K562 (cell line): ENCODE measurements around the gene KSR2. TPM values are rescaled to one million over a fixed set of nuclear protein-coding genes. Genes with fewer than 3 reads are reported as not detected.

Experiments used
- ATAC-seq: fragments of 200-7000 bp; cut with Tn5 transposase; 3 replicates; pipeline ENCODE4 v1.9.1; 2020; ENCODE audit warnings: moderate library complexity
- BruUV-seq: library from RNA; stranded (reverse); fragments of 400-500 nt; replicated peaks from 2 replicates; lab custom pipeline; 2021; lab: Mats Ljungman, UMichigan
- CTCF ChIA-PET: fragments of 300-600 bp; formaldehyde crosslinking; extraction: SDS; loops from one replicate; lab custom pipeline; 2021; ENCODE audit warnings: low intra/inter-chr PET ratio; lab: Yijun Ruan, JAX
- POLR2A ChIA-PET: fragments of 300-600, 350-650 bp; sonication (Branson Sonifier 250); formaldehyde crosslinking; extraction: SDS; loops from one replicate; lab custom pipeline; 2021; ENCODE audit warnings: antibody characterized with exemption, inconsistent platforms; lab: Yijun Ruan, JAX
- DNase-seq, 4 experiments: peaks; one replicate each; pipeline versions ENCODE4 v3.0.0 to v3.0.0-alpha.2; 2011 to 2018; ENCODE audit warnings: low spot score in 3 of 4, mixed read lengths in 3 of 4; ENCODE audit errors: extremely low read depth in 1 of 4
- FAIRE-seq: peaks from 2 replicates; lab custom pipeline; 2011; peaks lifted over from hg19 to GRCh38; lab: Jason Lieb, UNC
- H2AFZ ChIP-seq: 2 replicates; pipeline ENCODE4 v1.6.0; 2011; ENCODE audit warnings: low read depth, low read length, control low read depth, inconsistent platforms
- H3K27ac ChIP-seq: fragments of 200-600 bp; 3 replicates; pipeline ENCODE4 v1.8.0; 2011; ENCODE audit warnings: low read depth, mild to moderate bottlenecking, control low read depth, inconsistent platforms, low read length, moderate library complexity, mixed read lengths; ENCODE audit errors: extremely low read depth
- H3K27me3 ChIP-seq, 2 experiments: fragments of 300-600 bp in 1 of 2; 2 replicates in 1 of 2; 3 replicates in 1 of 2; pipeline versions ENCODE4 v1.6.0 to v1.8.0; 2011; ENCODE audit warnings: inconsistent platforms in 2 of 2, low read length in 2 of 2, mild to moderate bottlenecking in 1 of 2, mixed read lengths in 1 of 2, moderate library complexity in 1 of 2; ENCODE audit not compliant: control insufficient read depth in 2 of 2, insufficient read depth in 2 of 2
- H3K36me3 ChIP-seq: fragments of 300-600 bp; 3 replicates; pipeline ENCODE4 v1.8.0; 2011; ENCODE audit warnings: mild to moderate bottlenecking, low read length, inconsistent platforms; ENCODE audit not compliant: control insufficient read depth, insufficient read depth
- H3K4me1 ChIP-seq, 2 experiments: fragments of 200-600 bp in 1 of 2; replicated peaks in 1 of 2; 2 replicates in 1 of 2; 3 replicates in 1 of 2; pipeline versions ENCODE4 v1.5.1 to v1.8.0; 2011; ENCODE audit warnings: inconsistent platforms in 2 of 2, low read length in 2 of 2, mild to moderate bottlenecking in 1 of 2, mixed read lengths in 1 of 2, moderate library complexity in 1 of 2; ENCODE audit not compliant: control insufficient read depth in 2 of 2, insufficient read depth in 2 of 2
- H3K4me2 ChIP-seq: 2 replicates; pipeline ENCODE4 v1.6.1; 2011; ENCODE audit warnings: low read length, control low read depth, inconsistent platforms, mixed read lengths; ENCODE audit not compliant: insufficient read depth
- H3K4me3 ChIP-seq: fragments of 200-600 bp; sonication (generic), shearing (Covaris generic); 2 replicates; pipeline ENCODE4 v1.5.1; 2016; ENCODE audit warnings: control low read depth, inconsistent platforms
- H3K79me2 ChIP-seq: fragments of 200-600 bp; 3 replicates; pipeline ENCODE4 v1.8.0; 2011; ENCODE audit warnings: low read length, inconsistent platforms; ENCODE audit not compliant: control insufficient read depth, insufficient read depth
- H3K9ac ChIP-seq, 2 experiments: 2 replicates each; pipeline versions ENCODE4 v1.6.0 to v1.6.1; 2011; ENCODE audit warnings: low read depth in 2 of 2, low read length in 2 of 2, control low read depth in 1 of 2, inconsistent platforms in 1 of 2, mild to moderate bottlenecking in 1 of 2, mixed read lengths in 1 of 2; ENCODE audit not compliant: insufficient read depth in 1 of 2
- H3K9me1 ChIP-seq: one replicate; pipeline ENCODE4 v1.6.0; 2011; ENCODE audit warnings: inconsistent platforms, mild to moderate bottlenecking, low read length, moderate library complexity; ENCODE audit not compliant: control insufficient read depth, insufficient read depth
- H3K9me3 ChIP-seq: replicated peaks from 2 replicates; pipeline ENCODE4 v1.5.1; 2011; ENCODE audit warnings: low read depth, low read length, inconsistent platforms; ENCODE audit not compliant: control insufficient read depth, insufficient read depth
- H4K20me1 ChIP-seq: replicated peaks from 2 replicates; pipeline ENCODE4 v1.6.1; 2011; ENCODE audit warnings: low read length, inconsistent platforms, mixed read lengths; ENCODE audit not compliant: control insufficient read depth, insufficient read depth
- JUN ChIP-seq, 2 experiments: sonication (generic) in 1 of 2; formaldehyde crosslinking in 1 of 2; IDR thresholded peaks; 2 replicates each; pipeline versions ENCODE4 v1.6.1 to v1.8.0; 2012 to 2022; ENCODE audit warnings: borderline replicate concordance in 2 of 2, mild to moderate bottlenecking in 2 of 2, improper control_type of control experiment in 1 of 2, low read depth in 1 of 2, low read length in 1 of 2, missing genetic modification reagents in 1 of 2
- ZBTB5 ChIP-seq: fragments of 450-650 bp; IDR thresholded peaks from 2 replicates; pipeline ENCODE4 v1.6.1; 2017; ENCODE audit warnings: antibody characterized with exemption
- ZNF511 ChIP-seq: sonication (generic); formaldehyde crosslinking; IDR thresholded peaks from 2 replicates; pipeline ENCODE4 v1.8.0; 2022; ENCODE audit warnings: mild to moderate bottlenecking, missing genetic modification reagents
- WGBS: fragments of 100-300 bp; shearing (Covaris generic); methylation state at CpG from one replicate; pipeline ENCODE4 v1.1.6; 2016; ENCODE audit warnings: low coverage, mixed read lengths; ENCODE audit not compliant: insufficient coverage; ENCODE audit errors: missing lambda C conversion rate; 5-methylcytosine and 5-hydroxymethylcytosine counted together
- in situ Hi-C: fragments of 300-500 bp; cut with MboI; formaldehyde crosslinking; loops from 4 replicates; pipeline ENCODE4 v1.15.0; 2018; ENCODE audit warnings: inconsistent platforms, mixed read lengths
- intact Hi-C: fragments of 100-400 bp; cut with micrococcal nuclease; formaldehyde crosslinking; loops from 2 replicates; pipeline ENCODE4 v1.14.2; 2022
- polyA plus RNA-seq, 8 experiments: library from polyadenylated mRNA; depleted of rRNA in 4 of 8; stranded (reverse) in 5 of 8; unstranded in 3 of 8; fragments of >200 nt; fragmentation: Nextera tagmentation in 2 of 8; fragmentation: Illumina TruSeq in 1 of 8; extraction: Ambion mirVana in 2 of 8; extraction: Trizol in 1 of 8; gene quantifications; 2 replicates each; pipeline versions ENCODE4 v1.2.1 to v1.2.3, GENCODE V29; 2011 to 2014; ENCODE audit warnings: inconsistent platforms in 1 of 8, missing spikeins in 1 of 8
- total RNA-seq, 7 experiments: library from RNA; depleted of rRNA in 6 of 7; stranded (reverse); fragments of >200 nt in 6 of 7; fragmentation: Illumina TruSeq in 2 of 7; extraction: Trizol in 2 of 7; gene quantifications; 2 replicates each; pipeline versions ENCODE4 v1.2.1 to v1.2.3, GENCODE V29; 2011 to 2021; ENCODE audit warnings: low replicate concordance in 1 of 7

Gene KSR2
- total and polyA plus RNA-seq, 9 of the 15 experiments (the other 6 are each of a cell fraction or from before 2014, with no cell fraction given): not detected

- intact Hi-C loops: loop anchor here (10.0 kb wide), 1 partner anchor 244 kb away; no protein-coding TSS in a partner anchor
- H3K9me1 ChIP-seq: no peaks in the 10 kb centered on the region
- WGBS: 0% methylated on average over 2 of the region's 2 CpGs
- FAIRE-seq (no peak), DNase-seq (no peak), ATAC-seq (no peak)
- in situ Hi-C loops: no loop called here
- no peaks in the 10 kb centered on the region for H3K9me3 ChIP-seq
- ChIA-PET POLR2A (interaction anchor here (0.6 kb wide), 1 partner anchor 26 kb away, joined by 3 read pairs; no protein-coding TSS in a partner anchor), CTCF (no interaction called here)
- H3K36me3 ChIP-seq: no peaks in the 10 kb centered on the region
- no peak overlapping the region for H3K9ac ChIP-seq
- no peak overlapping the region for H3K27ac ChIP-seq
- no peaks in the 10 kb centered on the region for H4K20me1 ChIP-seq
- TF ChIP-seq JUN (IDR thresholded peaks at IDR 0.05; ENCODE audit: borderline replicate concordance, low read depth, low read length) (no peak), JUN (CRISPR knock-in tag; IDR thresholded peaks at IDR 0.05; ENCODE audit: borderline replicate concordance) (no peak), ZNF511 (CRISPR knock-in tag) (no peak), ZBTB5 (no peak)
- no peak overlapping the region for H3K4me2 ChIP-seq
- no peak overlapping the region for H3K4me3 ChIP-seq
- H3K27me3 ChIP-seq: peaks cover 0 to 11% of the 10 kb centered on the region in 2 experiments; a peak in 2 of 5 replicates
- no peak overlapping the region for H2AFZ ChIP-seq
- H3K79me2 ChIP-seq: no peaks in the 10 kb centered on the region
- no TSS peak for BruUV-seq
- H3K4me1 ChIP-seq: no peaks in the 10 kb centered on the region
Measured at GRCh38 chr12:117590999-117591398, 377.8 kb downstream of the KSR2 start.
